ENCODE results near the gene TM9SF2. TPM values are rescaled to one million over a fixed set of nuclear protein-coding genes. Genes with fewer than 3 reads are reported as not detected.
"Not testable (repeated sequence)": the region's sequence is repeated elsewhere in the genome, so short reads cannot be mapped to it uniquely, and the experiment has no call there.

TM9SF2 gene
- total RNA-seq, 1 experiment from 2014 or later: 67.9 TPM

- no peak for ATAC-seq
- H3K27ac ChIP-seq (ENCODE audit: low read length): no peak overlapping the region
- H3K9me3 ChIP-seq (ENCODE audit: control insufficient read depth, insufficient read depth, low read depth, low read length): no peaks in the 10 kb centered on the region
- no peaks in the 10 kb centered on the region for H3K4me1 ChIP-seq (ENCODE audit: control insufficient read depth, insufficient read depth, low read length)
- TF ChIP-seq POLR2AphosphoS5 (IDR thresholded peaks at IDR 0.05; ENCODE audit: low read depth, low read length) (no peak), CTCF (IDR thresholded peaks at IDR 0.05) (no peak), SIN3A (IDR thresholded peaks at IDR 0.05; ENCODE audit: borderline replicate concordance, insufficient read depth, low read depth, low read length) (no peak), TCF7L2 (IDR thresholded peaks at IDR 0.05; ENCODE audit: low read depth, low read length) (no peak)
- TF ChIP-seq, protein P1, sequence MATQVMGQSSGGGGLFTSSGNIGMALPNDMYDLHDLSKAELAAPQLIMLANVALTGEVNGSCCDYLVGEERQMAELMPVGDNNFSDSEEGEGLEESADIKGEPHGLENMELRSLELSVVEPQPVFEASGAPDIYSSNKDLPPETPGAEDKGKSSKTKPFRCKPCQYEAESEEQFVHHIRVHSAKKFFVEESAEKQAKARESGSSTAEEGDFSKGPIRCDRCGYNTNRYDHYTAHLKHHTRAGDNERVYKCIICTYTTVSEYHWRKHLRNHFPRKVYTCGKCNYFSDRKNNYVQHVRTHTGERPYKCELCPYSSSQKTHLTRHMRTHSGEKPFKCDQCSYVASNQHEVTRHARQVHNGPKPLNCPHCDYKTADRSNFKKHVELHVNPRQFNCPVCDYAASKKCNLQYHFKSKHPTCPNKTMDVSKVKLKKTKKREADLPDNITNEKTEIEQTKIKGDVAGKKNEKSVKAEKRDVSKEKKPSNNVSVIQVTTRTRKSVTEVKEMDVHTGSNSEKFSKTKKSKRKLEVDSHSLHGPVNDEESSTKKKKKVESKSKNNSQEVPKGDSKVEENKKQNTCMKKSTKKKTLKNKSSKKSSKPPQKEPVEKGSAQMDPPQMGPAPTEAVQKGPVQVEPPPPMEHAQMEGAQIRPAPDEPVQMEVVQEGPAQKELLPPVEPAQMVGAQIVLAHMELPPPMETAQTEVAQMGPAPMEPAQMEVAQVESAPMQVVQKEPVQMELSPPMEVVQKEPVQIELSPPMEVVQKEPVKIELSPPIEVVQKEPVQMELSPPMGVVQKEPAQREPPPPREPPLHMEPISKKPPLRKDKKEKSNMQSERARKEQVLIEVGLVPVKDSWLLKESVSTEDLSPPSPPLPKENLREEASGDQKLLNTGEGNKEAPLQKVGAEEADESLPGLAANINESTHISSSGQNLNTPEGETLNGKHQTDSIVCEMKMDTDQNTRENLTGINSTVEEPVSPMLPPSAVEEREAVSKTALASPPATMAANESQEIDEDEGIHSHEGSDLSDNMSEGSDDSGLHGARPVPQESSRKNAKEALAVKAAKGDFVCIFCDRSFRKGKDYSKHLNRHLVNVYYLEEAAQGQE (IDR thresholded peaks at IDR 0.05; ENCODE audit: insufficient read depth in 1 of 2, low read depth in 2 of 2, low read length in 1 of 2): no peak
- H3K27me3 ChIP-seq (ENCODE audit: control insufficient read depth, insufficient read depth, low read length): no peaks in the 10 kb centered on the region
- in situ Hi-C loops (cut with HindIII; ENCODE audit: low pct_unique_long_range_greater_than_20kb, low sequenced_read_pairs): no loop called here
- no peaks in the 10 kb centered on the region for H3K36me3 ChIP-seq (ENCODE audit: control insufficient read depth, insufficient read depth, low read length)
- ChIA-PET CTCF (interaction anchor here (0.8 kb wide), 1 partner anchor 73 kb away, joined by 3 read pairs; no protein-coding TSS in a partner anchor), POLR2A (no interaction called here)
- H3K4me3 ChIP-seq (ENCODE audit: low read depth in 2 of 2, low read length in 2 of 2): no peak overlapping the region
- no TSS peak for BruUV-seq (replicated peaks)
- intact Hi-C loops (cut with micrococcal nuclease; ENCODE audit: unreplicated experiment): no loop called here
- no peak for DNase-seq (ENCODE audit: low read depth, low spot score)
These were observed 12.2 kb upstream of the TM9SF2 start for GRCh38 chr13:99489028-99489427.

- H3K36me3 ChIP-seq (ENCODE audit: control insufficient read depth, insufficient read depth, low read length); DNase-seq (ENCODE audit: low read depth, low spot score); ATAC-seq; intact Hi-C loops (cut with micrococcal nuclease; ENCODE audit: unreplicated experiment); POLR2A ChIA-PET; H3K4me3 ChIP-seq (ENCODE audit: low read depth in 2 of 2, low read length in 2 of 2); CTCF ChIA-PET; H3K27ac ChIP-seq (ENCODE audit: low read length); BruUV-seq (replicated peaks); H3K27me3 ChIP-seq (ENCODE audit: control insufficient read depth, insufficient read depth, low read length); H3K4me1 ChIP-seq (ENCODE audit: control insufficient read depth, insufficient read depth, low read length); in situ Hi-C loops (cut with HindIII; ENCODE audit: low pct_unique_long_range_greater_than_20kb, low sequenced_read_pairs); H3K9me3 ChIP-seq (ENCODE audit: control insufficient read depth, insufficient read depth, low read depth, low read length): not testable (repeated sequence)
These were observed 9.5 kb upstream of the TM9SF2 start for GRCh38 chr13:99491750-99492149.

DNA sequence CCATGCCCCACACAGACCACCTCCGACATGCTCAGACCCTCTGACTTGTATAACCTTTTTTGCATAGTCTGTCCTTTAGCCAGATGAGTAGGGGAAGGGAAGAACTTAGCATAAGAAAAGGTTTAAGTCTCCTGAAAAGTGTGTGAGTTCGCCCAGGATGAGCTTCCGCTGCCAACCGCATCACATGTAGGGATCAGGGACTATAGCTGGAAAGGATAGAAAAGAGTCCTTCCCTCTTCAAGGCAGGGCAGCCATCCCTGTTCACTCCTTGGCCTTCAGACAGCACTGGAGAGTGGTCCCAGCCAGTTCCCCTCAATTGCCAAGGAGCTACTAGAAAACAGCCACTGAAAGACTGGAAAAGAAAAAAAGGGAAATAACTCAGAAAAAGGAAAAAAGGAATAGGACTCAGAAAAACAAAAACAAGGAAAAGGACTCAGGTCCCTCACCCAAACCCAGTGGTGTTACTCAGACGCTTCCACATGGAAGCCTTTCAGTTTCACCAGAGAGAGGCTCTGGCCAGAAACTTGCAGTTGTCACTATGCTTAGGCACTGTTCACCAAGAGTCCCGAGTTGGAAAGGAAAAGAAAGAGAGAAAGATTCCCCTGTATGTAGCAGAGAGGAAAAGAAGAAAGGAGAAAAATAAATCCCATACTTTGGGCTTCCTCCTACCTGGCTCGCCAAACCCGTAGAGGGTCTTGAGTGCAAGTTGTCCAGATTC lies 5.6 kb upstream of the TM9SF2 start:
- in situ Hi-C loops (cut with HindIII; ENCODE audit: low pct_unique_long_range_greater_than_20kb, low sequenced_read_pairs) (no loop called here), intact Hi-C loops (cut with micrococcal nuclease; ENCODE audit: unreplicated experiment) (no loop called here)
- Histone ChIP-seq H3K9me3 (ENCODE audit: control insufficient read depth, insufficient read depth, low read depth, low read length) (no peaks in the 10 kb centered on the region), H3K4me3 (ENCODE audit: low read depth in 2 of 2, low read length in 2 of 2) (peak overlapping the region; percentile 61 to 82), H3K36me3 (ENCODE audit: control insufficient read depth, insufficient read depth, low read length) (no peaks in the 10 kb centered on the region), H3K27ac (ENCODE audit: low read length) (peak overlapping the region; percentile 96), H3K27me3 (ENCODE audit: control insufficient read depth, insufficient read depth, low read length) (no peaks in the 10 kb centered on the region), H3K4me1 (ENCODE audit: control insufficient read depth, insufficient read depth, low read length) (peaks cover 10% of the 10 kb centered on the region)
- ATAC-seq (no peak), DNase-seq (ENCODE audit: low read depth, low spot score) (no peak)
- TF ChIP-seq, protein P1 (IDR thresholded peaks at IDR 0.05; ENCODE audit: insufficient read depth in 1 of 2, low read depth in 2 of 2, low read length in 1 of 2): no peak
- CTCF ChIA-PET: no interaction called here
- POLR2A ChIA-PET: interaction anchor here (0.9 kb wide), 1 partner anchor 10 kb away, joined by 3 read pairs; no protein-coding TSS in a partner anchor
- BruUV-seq (replicated peaks): TSS peak; percentile 87

Measured in Panc1 (cell line).